ENCODE measurements around the gene F2RL3.

GRCh38 chr19:16850133-16850532 lies 38.7 kb upstream of the F2RL3 start:
- TF ChIP-seq POLR2A (IDR thresholded peaks at IDR 0.05) = no peak
- no peak for TF ChIP-seq CTCF (IDR thresholded peaks at IDR 0.05)

Measured in sigmoid colon (tissue), 3 donors.